OCI-LY3 (cell line): Measurements from ENCODE around the gene SCARB1.

Experiments used
- EZH2phosphoT487 ChIP-seq: fragments of 200-600 bp; shearing (Covaris generic); IDR thresholded peaks from 2 replicates; pipeline ENCODE4 v1.6.1; 2018; ENCODE audit warnings: antibody characterized with exemption, mixed run types, low read depth
- TF ChIP-seq, protein P1 (sequence below): fragments of 200-600, 300-600 bp; sonication (generic); IDR thresholded peaks from 2 replicates; pipeline ENCODE4 v1.5.1; 2014; ENCODE audit warnings: antibody characterized with exemption, low read length, low read depth

DNA sequence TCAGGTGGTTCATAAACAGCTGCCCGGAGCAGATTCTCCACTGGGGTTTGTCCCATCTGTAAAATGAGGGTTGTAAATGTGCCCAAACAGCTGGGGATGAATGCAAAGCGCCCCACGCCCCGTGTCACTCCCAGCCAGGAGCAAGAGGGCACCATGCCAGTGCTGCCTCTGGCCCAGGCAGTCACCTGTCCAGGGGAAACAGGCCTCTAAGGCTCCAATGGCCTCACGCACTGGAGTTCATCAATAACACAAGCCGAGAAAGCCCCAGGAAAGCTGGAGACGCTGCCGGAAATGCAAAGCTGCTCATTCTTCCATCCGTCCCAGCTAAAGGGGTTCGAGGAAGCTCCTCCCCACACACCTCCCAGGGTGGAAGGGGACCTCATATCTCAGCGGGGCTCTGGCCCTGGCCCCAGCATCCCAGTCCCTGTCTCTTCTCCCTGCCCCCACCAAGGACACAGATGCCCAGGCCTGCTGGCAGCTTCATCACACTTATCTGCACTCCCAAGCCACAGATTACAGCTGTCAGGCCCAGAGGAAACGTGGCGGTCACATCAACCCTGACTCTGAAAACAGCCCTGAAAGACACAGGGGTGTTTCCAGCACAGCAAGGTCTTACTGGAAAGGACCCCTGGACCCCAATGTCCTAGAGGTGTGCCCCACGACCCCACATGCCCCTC lies 21.5 kb downstream of the SCARB1 start:
- TF ChIP-seq, protein P1, sequence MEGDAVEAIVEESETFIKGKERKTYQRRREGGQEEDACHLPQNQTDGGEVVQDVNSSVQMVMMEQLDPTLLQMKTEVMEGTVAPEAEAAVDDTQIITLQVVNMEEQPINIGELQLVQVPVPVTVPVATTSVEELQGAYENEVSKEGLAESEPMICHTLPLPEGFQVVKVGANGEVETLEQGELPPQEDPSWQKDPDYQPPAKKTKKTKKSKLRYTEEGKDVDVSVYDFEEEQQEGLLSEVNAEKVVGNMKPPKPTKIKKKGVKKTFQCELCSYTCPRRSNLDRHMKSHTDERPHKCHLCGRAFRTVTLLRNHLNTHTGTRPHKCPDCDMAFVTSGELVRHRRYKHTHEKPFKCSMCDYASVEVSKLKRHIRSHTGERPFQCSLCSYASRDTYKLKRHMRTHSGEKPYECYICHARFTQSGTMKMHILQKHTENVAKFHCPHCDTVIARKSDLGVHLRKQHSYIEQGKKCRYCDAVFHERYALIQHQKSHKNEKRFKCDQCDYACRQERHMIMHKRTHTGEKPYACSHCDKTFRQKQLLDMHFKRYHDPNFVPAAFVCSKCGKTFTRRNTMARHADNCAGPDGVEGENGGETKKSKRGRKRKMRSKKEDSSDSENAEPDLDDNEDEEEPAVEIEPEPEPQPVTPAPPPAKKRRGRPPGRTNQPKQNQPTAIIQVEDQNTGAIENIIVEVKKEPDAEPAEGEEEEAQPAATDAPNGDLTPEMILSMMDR, result no peak
- no peak for TF ChIP-seq EZH2phosphoT487
